OCI-LY7 (cell line): ENCODE results near the gene DCTD. TPM values are rescaled to one million over a fixed set of nuclear protein-coding genes. Genes with fewer than 3 reads are reported as not detected.

ENCODE experiments used
- BruUV-seq: library from RNA; stranded (reverse); fragments of 400-500 nt; replicated peaks from 2 replicates; lab custom pipeline; 2021; lab: Mats Ljungman, UMichigan
- CTCF ChIA-PET: fragments of 300-600 bp; sonication (Branson Sonifier 250); formaldehyde crosslinking; loops from one replicate; lab custom pipeline; 2022; ENCODE audit warnings: antibody characterized with exemption; ENCODE audit not compliant: unreplicated experiment; lab: Charles Lee
- POLR2A ChIA-PET: fragments of 300-600 bp; sonication (Branson Sonifier 250); formaldehyde crosslinking; loops from one replicate; lab custom pipeline; 2022; ENCODE audit warnings: antibody characterized with exemption; lab: Charles Lee
- DNase-seq: peaks from one replicate; pipeline ENCODE4 v3.0.0-alpha.2; 2015; ENCODE audit warnings: low spot score
- H2AFZ ChIP-seq: fragments of 200-600 bp; sonication (generic), shearing (Covaris generic); 2 replicates; pipeline ENCODE4 v1.6.1; 2014; ENCODE audit warnings: mild to moderate bottlenecking, antibody characterized with exemption, low read length, moderate library complexity
- H3K27ac ChIP-seq: fragments of 200-600 bp; sonication (generic); 2 replicates; pipeline ENCODE4 v1.5.1; 2014; ENCODE audit warnings: mixed run types, low read depth, mild to moderate bottlenecking, moderate library complexity, low read length, inconsistent platforms; ENCODE audit not compliant: poor library complexity, severe bottlenecking
- H3K36me3 ChIP-seq: fragments of 200-600 bp; sonication (generic); 2 replicates; pipeline ENCODE4 v1.6.1; 2014; ENCODE audit warnings: mild to moderate bottlenecking, antibody characterized with exemption, low read length, moderate library complexity, mixed read lengths; ENCODE audit not compliant: insufficient read depth
- H3K4me1 ChIP-seq: fragments of 200-600 bp; sonication (generic); 2 replicates; pipeline ENCODE4 v1.5.1; 2014; ENCODE audit warnings: mild to moderate bottlenecking, low read length; ENCODE audit not compliant: insufficient read depth, poor library complexity, severe bottlenecking
- H3K4me2 ChIP-seq: fragments of 200-600 bp; sonication (generic); 2 replicates; pipeline ENCODE4 v1.6.1; 2014; ENCODE audit warnings: mild to moderate bottlenecking, low read length
- H3K4me3 ChIP-seq: fragments of 200-600 bp; sonication (generic); 2 replicates; pipeline ENCODE4 v1.5.1; 2014; ENCODE audit warnings: mild to moderate bottlenecking, low read depth, low read length; ENCODE audit not compliant: poor library complexity, severe bottlenecking
- H3K79me2 ChIP-seq: fragments of 200-600 bp; sonication (generic); 2 replicates; pipeline ENCODE4 v1.6.1; 2016; ENCODE audit warnings: low read depth, mild to moderate bottlenecking, low read length, moderate library complexity, mixed read lengths; ENCODE audit not compliant: insufficient read depth
- H3K9me2 ChIP-seq: fragments of 200-600 bp; sonication (generic); 2 replicates; pipeline ENCODE4 v1.6.1; 2016; ENCODE audit warnings: mild to moderate bottlenecking, low read length, mixed read lengths; ENCODE audit not compliant: insufficient read depth
- H3K9me3 ChIP-seq: fragments of 200-600 bp; sonication (generic); 2 replicates; pipeline ENCODE4 v1.6.1; 2014; ENCODE audit warnings: mild to moderate bottlenecking, mixed run types, low read length, mixed read lengths
- H4K20me1 ChIP-seq: fragments of 200-600 bp; sonication (generic); 2 replicates; pipeline ENCODE4 v1.6.1; 2014; ENCODE audit warnings: mild to moderate bottlenecking, antibody characterized with exemption, low read length, moderate library complexity, mixed read lengths; ENCODE audit not compliant: insufficient read depth
- CTCF ChIP-seq: fragments of 200-600 bp; sonication (generic); conservative IDR thresholded peaks from 2 replicates; pipeline ENCODE4 v1.5.1; 2014; ENCODE audit warnings: mild to moderate bottlenecking, antibody characterized with exemption, low read length, moderate library complexity, mixed read lengths
- EZH2phosphoT487 ChIP-seq: fragments of 200-600 bp; sonication (generic); IDR thresholded peaks from 2 replicates; pipeline ENCODE4 v1.6.1; 2018; ENCODE audit warnings: low read depth, borderline replicate concordance, mild to moderate bottlenecking, mixed run types, antibody characterized with exemption, low read length, moderate library complexity, mixed read lengths
- intact Hi-C: fragments of 100-400 bp; cut with micrococcal nuclease; formaldehyde crosslinking; loops from one replicate; pipeline ENCODE4 v1.10.0; 2022; ENCODE audit not compliant: unreplicated experiment
- total RNA-seq, 2 experiments: library from RNA; depleted of rRNA in 1 of 2; stranded (reverse); fragments of >200 nt in 1 of 2; shearing (Covaris generic) in 1 of 2; gene quantifications; 2 replicates each; pipeline ENCODE4 v1.2.3, GENCODE V29; 2014 to 2022

DCTD gene
- total RNA-seq, 2 experiments from 2014 or later = 37.8 to 81.9 TPM

GRCh38 chr4:182885022-182885737 lies 32.0 kb downstream of the DCTD start:
- Histone ChIP-seq H2AFZ (no peak overlapping the region), H4K20me1 (no peaks in the 10 kb centered on the region), H3K79me2 (no peaks in the 10 kb centered on the region), H3K9me3 (peaks cover 5% of the 10 kb centered on the region; the same call in 1 of the 2 replicates), H3K36me3 (peaks cover 23% of the 10 kb centered on the region), H3K4me2 (no peak overlapping the region), H3K27ac (no peak overlapping the region), H3K9me2 (no peaks in the 10 kb centered on the region), H3K4me1 (no peaks in the 10 kb centered on the region), H3K4me3 (no peak overlapping the region)
- DNase-seq = no peak
- intact Hi-C loops = no loop called here
- ChIA-PET POLR2A (interaction anchor here (0.6 kb wide), 1 partner anchor 62 kb away, joined by 5 read pairs; no protein-coding TSS in a partner anchor), CTCF (no interaction called here)
- TF ChIP-seq EZH2phosphoT487 = no peak
- TF ChIP-seq CTCF = no peak
- no TSS peak for BruUV-seq

- TF ChIP-seq EZH2phosphoT487 (no peak), CTCF (no peak)
- Histone ChIP-seq H2AFZ (no peak overlapping the region), H3K27ac (no peak overlapping the region), H3K9me3 (peaks cover 5% of the 10 kb centered on the region; the same call in 1 of the 2 replicates), H3K4me1 (no peaks in the 10 kb centered on the region), H3K79me2 (no peaks in the 10 kb centered on the region), H3K4me3 (no peak overlapping the region), H4K20me1 (no peaks in the 10 kb centered on the region), H3K9me2 (no peaks in the 10 kb centered on the region), H3K36me3 (peaks cover 18% of the 10 kb centered on the region; the same call in 1 of the 2 replicates), H3K4me2 (no peak overlapping the region)
- intact Hi-C loops = no loop called here
- ChIA-PET CTCF (no interaction called here), POLR2A (no interaction called here)
- no TSS peak for BruUV-seq
- no peak for DNase-seq
Observed at GRCh38 chr4:182884040-182884439, 33.1 kb downstream of the DCTD start.

GRCh38 chr4:182883351-182883750 lies 33.8 kb downstream of the DCTD start:
- DNase-seq = no peak
- no TSS peak for BruUV-seq
- CTCF ChIA-PET = no interaction called here
- no peaks in the 10 kb centered on the region for H3K79me2 ChIP-seq
- H3K9me2 ChIP-seq = no peaks in the 10 kb centered on the region
- H3K36me3 ChIP-seq = peaks cover 18% of the 10 kb centered on the region; the same call in 1 of the 2 replicates
- no peak overlapping the region for H3K27ac ChIP-seq
- H3K4me1 ChIP-seq = no peaks in the 10 kb centered on the region
- intact Hi-C loops = no loop called here
- no peak for TF ChIP-seq EZH2phosphoT487
- no peak for TF ChIP-seq CTCF
- no peak overlapping the region for H2AFZ ChIP-seq
- POLR2A ChIA-PET = interaction anchor here (1.1 to 1.7 kb wide), 2 partner anchors 15 to 47 kb away, joined by 5 read pairs; no protein-coding TSS in a partner anchor
- H3K4me2 ChIP-seq = no peak overlapping the region
- H3K9me3 ChIP-seq = peaks cover 5% of the 10 kb centered on the region; the same call in 1 of the 2 replicates
- no peak overlapping the region for H3K4me3 ChIP-seq
- no peaks in the 10 kb centered on the region for H4K20me1 ChIP-seq
